Transverse colon (tissue), 4 donors: ENCODE data around the gene SENP8. TPM values are rescaled to one million over a fixed set of nuclear protein-coding genes. Genes with fewer than 3 reads are reported as not detected.

Experiments used
- DNase-seq: peaks from one replicate; pipeline ENCODE4 v3.0.0-alpha.2; 2019
- H3K27ac ChIP-seq, 4 donors: fragments of 200-600 bp; sonication (generic); 2 replicates each; pipeline ENCODE4 v1.5.1; 2016 to 2018; ENCODE audit warnings: inconsistent platforms in 4 of 4
- H3K27me3 ChIP-seq: fragments of 200-600 bp; sonication (generic); 2 replicates; pipeline ENCODE4 v1.5.1; 2017; ENCODE audit warnings: inconsistent platforms
- H3K36me3 ChIP-seq, 4 donors: fragments of 200-600 bp; sonication (generic); 2 replicates each; pipeline ENCODE4 v1.5.1; 2017 to 2019; ENCODE audit warnings: inconsistent platforms in 4 of 4
- H3K4me1 ChIP-seq, 4 donors: fragments of 200-600 bp; sonication (generic); 2 replicates each; pipeline ENCODE4 v1.5.1; 2017 to 2020; ENCODE audit warnings: inconsistent platforms in 4 of 4
- H3K4me3 ChIP-seq, 4 donors: fragments of 200-600 bp; sonication (generic); 1 replicate in 1 of 4; 2 replicates in 3 of 4; pipeline versions ENCODE4 v1.5.1 to v1.6.1; 2017 to 2019; ENCODE audit warnings: inconsistent platforms in 4 of 4
- H3K9me3 ChIP-seq, 2 donors: fragments of 200-600 bp; sonication (generic); 2 replicates each; pipeline ENCODE4 v1.5.1; 2017 to 2019; ENCODE audit warnings: inconsistent platforms in 2 of 2
- EP300 ChIP-seq: sonication (generic); formaldehyde crosslinking; IDR thresholded peaks from one replicate; pipeline ENCODE4 v1.6.1; 2017; ENCODE audit warnings: antibody characterized with exemption, low read depth
- POLR2A ChIP-seq: fragments of 450-650 bp; IDR thresholded peaks from one replicate; pipeline ENCODE4 v1.6.1; 2016; ENCODE audit warnings: antibody characterized with exemption, mild to moderate bottlenecking, moderate library complexity
- POLR2AphosphoS5 ChIP-seq, 3 donors: sonication (generic); formaldehyde crosslinking; IDR thresholded peaks; one replicate each; pipeline ENCODE4 v1.6.1; 2016; ENCODE audit warnings: antibody characterized with exemption in 3 of 3
- WGBS, 2 donors: methylation state at CpG; one replicate each; pipeline ENCODE4 v1.1.5; 2018; ENCODE audit warnings: low coverage in 1 of 2; 5-methylcytosine and 5-hydroxymethylcytosine counted together
- in situ Hi-C, 4 donors: fragments of 200-750 bp; cut with MboI; loops; one replicate each; pipeline versions ENCODE4 v1.15.0 to v1.15.1; 2017; ENCODE audit warnings: low sequenced_read_pairs in 3 of 4, low pct_ligation_motif_present in 1 of 4, low pct_unique_long_range_greater_than_20kb in 1 of 4
- intact Hi-C: fragments of 100-400 bp; cut with DNase I; formaldehyde crosslinking; loops from one replicate; pipeline ENCODE4 v1.15.1; 2023; ENCODE audit warnings: low total_unique reads
- total RNA-seq, 4 donors: library from RNA; depleted of rRNA; stranded (reverse); fragments of >200 nt; gene quantifications; one replicate each; pipeline ENCODE4 v1.1.0, GENCODE V29; 2016
- TF ChIP-seq, protein P1 (sequence below), 5 experiments: fragments of 200-600 bp in 3 of 5; fragments of 450-650 bp in 2 of 5; sonication (generic) in 3 of 5; IDR thresholded peaks; 1 replicate in 2 of 5; 2 replicates in 3 of 5; pipeline ENCODE4 v1.5.1; 2016 to 2017; ENCODE audit warnings: antibody characterized with exemption in 5 of 5, inconsistent platforms in 3 of 5, mild to moderate bottlenecking in 2 of 5, moderate library complexity in 1 of 5

The SENP8 gene
- total RNA-seq, 4 donors from 2014 or later: 2.3 to 3.8 (median 2.5) TPM

DNA sequence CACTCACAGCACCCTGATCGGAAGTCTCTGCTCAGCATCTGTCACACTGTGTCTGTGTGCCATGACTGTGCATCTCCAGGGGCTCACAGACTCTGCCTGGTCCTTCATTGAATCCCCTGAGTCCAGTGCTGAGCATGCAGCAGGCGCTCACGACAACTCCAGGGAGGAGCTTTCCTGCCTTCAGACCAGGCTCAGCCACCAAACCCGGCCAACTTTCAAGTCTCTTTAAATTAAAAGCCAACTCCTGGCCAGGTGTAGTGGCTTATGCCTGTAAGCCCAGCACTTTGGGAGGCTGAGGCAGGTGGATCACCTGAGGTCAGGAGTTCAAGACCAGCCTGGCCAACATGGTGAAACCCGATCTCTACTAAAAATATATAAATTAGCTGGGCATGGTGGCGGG is 55.2 kb downstream of the SENP8 start:
- WGBS, 2 donors: 86% methylated on average over 5 of the region's 6 CpGs; no CpG with 5 or more reads in 1 of the 2 donors
- intact Hi-C loops (no loop called here), in situ Hi-C loops (loop anchor here in 2 of 4 donors (25.0 kb wide), 4 partner anchors 286 to 711 kb away; partner anchors contain the start of gene NR2E3 (in 1 of the 2))

DNA sequence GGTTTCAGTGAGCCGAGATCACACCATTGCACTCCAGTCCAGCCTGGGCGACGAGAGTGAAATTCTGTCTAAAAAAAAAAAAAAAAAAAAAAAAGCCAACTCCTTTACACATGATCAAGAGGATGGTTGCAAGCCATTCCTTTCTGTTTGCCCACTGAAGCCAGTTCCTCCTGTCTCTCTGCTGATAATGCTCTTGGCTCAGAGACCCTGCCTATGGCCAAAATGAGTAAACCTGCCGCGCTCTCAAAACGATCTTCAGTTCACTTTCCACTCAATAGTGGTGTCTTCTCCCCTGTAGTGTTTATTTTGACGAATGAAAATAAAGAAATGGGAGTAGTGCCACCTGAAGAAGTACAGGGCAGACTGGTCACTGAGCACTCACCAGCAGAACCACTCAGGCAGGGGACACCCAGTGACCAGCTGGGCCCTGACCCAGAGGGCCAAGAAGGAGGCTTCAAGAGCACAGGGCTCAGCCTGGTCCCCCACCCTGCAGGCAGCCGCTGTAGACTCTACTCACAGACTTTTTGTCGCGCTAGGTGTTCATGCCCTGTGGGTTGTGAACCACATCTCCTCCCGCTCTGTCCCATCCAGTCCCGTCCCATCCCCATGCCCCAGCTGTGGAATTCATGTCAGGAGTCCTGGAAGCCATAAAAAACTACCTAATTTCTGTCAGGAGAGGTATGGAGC is 55.8 kb downstream of the SENP8 start:
- H3K27ac ChIP-seq: no peak overlapping the region
- in situ Hi-C loops: loop anchor here in 2 of 4 donors (25.0 kb wide), 4 partner anchors 287 to 712 kb away; partner anchors contain the start of gene NR2E3 (in 1 of the 2)

More for the DNA sequence above, 55.2 kb downstream of the SENP8 start:
- H3K4me1 ChIP-seq: peaks cover 0 to 7% (median 3%) of the 10 kb centered on the region in 4 donors
- TF ChIP-seq POLR2A (no peak), EP300 (no peak), POLR2AphosphoS5 (IDR thresholded peaks at IDR 0.05) (no peak)
- TF ChIP-seq, protein P1, sequence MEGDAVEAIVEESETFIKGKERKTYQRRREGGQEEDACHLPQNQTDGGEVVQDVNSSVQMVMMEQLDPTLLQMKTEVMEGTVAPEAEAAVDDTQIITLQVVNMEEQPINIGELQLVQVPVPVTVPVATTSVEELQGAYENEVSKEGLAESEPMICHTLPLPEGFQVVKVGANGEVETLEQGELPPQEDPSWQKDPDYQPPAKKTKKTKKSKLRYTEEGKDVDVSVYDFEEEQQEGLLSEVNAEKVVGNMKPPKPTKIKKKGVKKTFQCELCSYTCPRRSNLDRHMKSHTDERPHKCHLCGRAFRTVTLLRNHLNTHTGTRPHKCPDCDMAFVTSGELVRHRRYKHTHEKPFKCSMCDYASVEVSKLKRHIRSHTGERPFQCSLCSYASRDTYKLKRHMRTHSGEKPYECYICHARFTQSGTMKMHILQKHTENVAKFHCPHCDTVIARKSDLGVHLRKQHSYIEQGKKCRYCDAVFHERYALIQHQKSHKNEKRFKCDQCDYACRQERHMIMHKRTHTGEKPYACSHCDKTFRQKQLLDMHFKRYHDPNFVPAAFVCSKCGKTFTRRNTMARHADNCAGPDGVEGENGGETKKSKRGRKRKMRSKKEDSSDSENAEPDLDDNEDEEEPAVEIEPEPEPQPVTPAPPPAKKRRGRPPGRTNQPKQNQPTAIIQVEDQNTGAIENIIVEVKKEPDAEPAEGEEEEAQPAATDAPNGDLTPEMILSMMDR (IDR thresholded peaks at IDR 0.05): no peak
- H3K27ac ChIP-seq: no peak overlapping the region
- no peaks in the 10 kb centered on the region for H3K27me3 ChIP-seq
- no peak for DNase-seq
- no peak overlapping the region for H3K4me3 ChIP-seq
- H3K9me3 ChIP-seq: no peaks in the 10 kb centered on the region
- H3K36me3 ChIP-seq: no peaks in the 10 kb centered on the region

DNA sequence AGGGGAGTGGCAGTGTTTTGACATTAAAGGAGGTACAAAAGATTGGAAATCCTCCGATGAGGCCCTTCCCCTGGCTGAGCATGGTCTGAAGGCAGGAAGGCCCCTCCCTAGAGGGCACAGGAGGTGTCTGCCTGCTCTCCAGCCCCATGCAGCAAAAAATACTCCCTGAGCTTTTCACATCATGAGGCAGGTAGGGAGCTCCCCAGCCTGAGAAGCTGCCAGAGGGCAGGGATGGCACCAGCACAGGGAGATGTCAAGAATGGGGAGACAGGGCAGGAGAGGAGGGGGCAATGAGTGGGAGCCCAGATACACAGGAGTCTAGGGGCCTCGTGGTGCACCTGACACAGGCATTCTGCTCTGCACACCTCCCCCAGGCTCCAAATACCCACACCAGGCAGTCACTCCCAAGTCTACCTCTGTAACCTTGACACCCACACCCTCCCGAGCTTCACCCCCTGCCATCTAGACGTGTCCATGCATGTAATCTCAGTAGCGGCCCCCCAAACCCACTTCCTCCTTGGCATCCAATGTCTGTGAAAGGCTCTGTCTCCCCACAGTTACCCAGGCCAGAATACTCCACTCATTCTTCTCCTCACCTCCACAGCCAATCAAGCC is 56.5 kb downstream of the SENP8 start:
- H3K4me3 ChIP-seq: no peak overlapping the region
- in situ Hi-C loops: loop anchor here in 2 of 4 donors (25.0 kb wide), 4 partner anchors 287 to 712 kb away; partner anchors contain the start of gene NR2E3 (in 1 of the 2)
- H3K4me1 ChIP-seq: peaks cover 0 to 4% (median 1%) of the 10 kb centered on the region in 4 donors
- no peaks in the 10 kb centered on the region for H3K27me3 ChIP-seq
- no peak for DNase-seq
- TF ChIP-seq POLR2A: no peak
- no peaks in the 10 kb centered on the region for H3K9me3 ChIP-seq
- H3K27ac ChIP-seq: no peak overlapping the region
- intact Hi-C loops: no loop called here
- 61 to 63% methylated on average over 4 to 5 of the region's 5 CpGs for WGBS, 2 donors
- no peaks in the 10 kb centered on the region for H3K36me3 ChIP-seq

More for the DNA sequence above, 55.8 kb downstream of the SENP8 start:
- no peaks in the 10 kb centered on the region for H3K36me3 ChIP-seq
- H3K27me3 ChIP-seq: no peaks in the 10 kb centered on the region
- H3K9me3 ChIP-seq: no peaks in the 10 kb centered on the region
- no peak overlapping the region for H3K4me3 ChIP-seq
- intact Hi-C loops: no loop called here
- DNase-seq: no peak
- 91 to 93% methylated on average over 3 to 12 of the region's 12 CpGs for WGBS, 2 donors
- TF ChIP-seq POLR2A: no peak
- H3K4me1 ChIP-seq: peaks cover 0 to 7% (median 3%) of the 10 kb centered on the region in 4 donors

DNA sequence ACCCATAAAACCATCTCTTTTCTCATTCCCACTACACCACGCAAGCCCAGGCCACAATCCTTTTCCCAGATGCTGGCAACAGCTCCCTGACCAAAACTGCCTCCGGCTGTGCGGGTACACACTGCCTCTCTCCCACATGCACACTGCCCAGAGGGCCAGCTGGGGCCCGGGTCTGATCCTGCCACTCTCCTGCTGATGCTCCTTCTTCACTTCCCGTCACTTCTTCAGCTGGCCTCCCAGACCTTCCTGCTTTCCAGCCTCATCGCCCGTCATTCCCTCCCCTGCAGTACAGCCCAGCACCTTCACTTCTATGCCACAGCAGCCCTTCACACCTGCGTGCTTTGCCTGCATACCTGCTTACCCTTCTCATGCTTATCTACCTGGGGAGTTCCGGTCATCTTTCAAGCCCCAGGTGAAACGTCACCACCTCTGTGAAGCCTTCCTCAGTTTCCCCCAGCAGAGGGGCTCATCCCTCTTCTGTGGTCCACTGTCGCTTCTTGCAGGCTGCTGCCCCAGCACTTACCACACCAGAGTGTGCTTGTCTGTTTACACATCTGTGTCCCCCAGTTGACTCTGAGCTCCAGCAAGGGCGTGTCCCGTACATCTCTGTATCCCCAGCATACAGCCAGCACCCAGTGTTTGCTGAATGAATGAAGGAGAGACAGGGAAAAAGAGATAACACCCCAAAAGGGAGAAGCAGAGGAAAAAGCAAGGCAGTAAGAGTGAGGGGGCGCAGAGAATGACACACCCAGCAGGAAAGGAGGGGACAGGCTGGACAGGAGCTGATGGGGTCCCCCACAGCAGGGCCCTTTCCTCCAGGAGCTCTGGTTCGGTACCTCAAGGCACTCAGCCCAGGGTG is 57.2 kb downstream of the SENP8 start:
- TF ChIP-seq, protein P1 (IDR thresholded peaks at IDR 0.05): no peak
- TF ChIP-seq POLR2A (no peak), EP300 (no peak), POLR2AphosphoS5 (IDR thresholded peaks at IDR 0.05) (no peak)
- intact Hi-C loops: no loop called here
- Histone ChIP-seq H3K9me3 (no peaks in the 10 kb centered on the region), H3K36me3 (no peaks in the 10 kb centered on the region), H3K4me1 (no peaks in the 10 kb centered on the region), H3K27ac (no peak overlapping the region), H3K4me3 (no peak overlapping the region), H3K27me3 (no peaks in the 10 kb centered on the region)
- in situ Hi-C loops: no loop called here
- no peak for DNase-seq
- 84 to 88% methylated on average over 7 to 15 of the region's 15 CpGs for WGBS, 2 donors
